Left ventricle myocardium superior (tissue), 1 donor: ENCODE results near the gene SEZ6L. TPM values are rescaled to one million over a fixed set of nuclear protein-coding genes. Genes with fewer than 3 reads are reported as not detected.

Experiments
- ATAC-seq: fragments of 200-7000 bp; cut with Tn5 transposase; one replicate; pipeline ENCODE4 v1.9.1; 2020; ENCODE audit warnings: mild to moderate bottlenecking, moderate library complexity
- DNase-seq: peaks from one replicate; pipeline ENCODE4 v3.0.0-alpha.2; 2020
- intact Hi-C: fragments of 100-400 bp; cut with micrococcal nuclease; formaldehyde crosslinking; loops from one replicate; pipeline ENCODE4 v1.11.0; 2022
- total RNA-seq: library from RNA; stranded (reverse); fragmentation: NEBNext Ultra II Directional; extraction: Animal tissue kit (Norgen Biotek cat#: 25700); gene quantifications from one replicate; pipeline ENCODE4 v1.2.1, GENCODE V29; 2021
- donor health status: DM: no; HTN: yes; CAD: no; lungs with severe emphysema.

The SEZ6L gene
- total RNA-seq, 1 donor from 2014 or later, result 0.37 TPM

GRCh38 chr22:26432619-26433311, 263.5 kb downstream of the SEZ6L start:
- no peak for ATAC-seq
- no peak for DNase-seq
- intact Hi-C loops, result no loop called here
